ENCODE measurements around the gene TRIM16.
A peak's percentile ranks its signal among the peaks of the same experiment; 100 is the strongest.
"Not testable (repeated sequence)": the region's sequence is repeated elsewhere in the genome, so short reads cannot be mapped to it uniquely, and the experiment has no call there.

The TRIM16 gene

DNA sequence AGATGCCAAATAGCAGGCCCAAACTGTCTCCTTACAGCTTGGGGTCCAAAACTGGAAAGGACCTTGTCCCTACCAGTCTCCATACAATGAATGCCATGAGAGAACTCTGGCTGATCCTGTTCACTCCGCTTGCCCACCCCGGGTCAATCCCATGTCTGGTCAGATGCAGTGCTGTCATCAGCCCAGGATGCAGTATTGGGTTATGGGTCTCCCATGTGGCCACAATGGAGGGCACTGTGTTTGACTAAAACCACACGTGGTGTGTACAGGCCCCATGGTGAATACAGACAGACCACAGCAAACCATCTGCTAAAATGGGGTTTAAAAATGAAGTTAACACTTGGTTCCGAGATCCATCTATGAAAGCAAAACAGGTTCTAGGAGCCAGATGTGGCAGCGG, 20.4 kb downstream of the TRIM16 start:
- DNase-seq (ENCODE audit: insufficient read length, low spot score): no peak
- FAIRE-seq: no peak
- no peak for TF ChIP-seq POLR2A (IDR thresholded peaks at IDR 0.05; ENCODE audit: low read depth, low read length)

DNA sequence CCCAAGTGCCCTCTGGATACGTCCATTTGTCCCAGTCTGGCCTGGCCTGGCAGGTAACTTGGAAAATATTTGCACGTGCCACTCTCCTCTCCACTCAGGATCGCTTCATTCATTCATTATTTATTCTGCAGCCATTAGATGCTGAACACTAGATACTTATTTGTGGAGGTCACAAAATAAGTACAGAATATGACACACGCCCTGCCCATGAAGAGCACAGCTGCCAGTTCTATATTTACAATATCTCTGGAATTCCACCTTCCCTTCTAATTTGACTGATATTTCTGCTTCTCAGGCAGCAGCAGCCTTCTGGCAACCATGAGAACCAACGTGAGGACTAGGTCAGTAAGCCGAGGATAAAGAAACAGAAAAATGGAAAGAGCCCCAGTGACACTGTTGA, 20.9 kb downstream of the TRIM16 start:
- FAIRE-seq: no peak
- no peak for DNase-seq (ENCODE audit: insufficient read length, low spot score)
- TF ChIP-seq POLR2A (IDR thresholded peaks at IDR 0.05; ENCODE audit: low read depth, low read length): no peak

DNA sequence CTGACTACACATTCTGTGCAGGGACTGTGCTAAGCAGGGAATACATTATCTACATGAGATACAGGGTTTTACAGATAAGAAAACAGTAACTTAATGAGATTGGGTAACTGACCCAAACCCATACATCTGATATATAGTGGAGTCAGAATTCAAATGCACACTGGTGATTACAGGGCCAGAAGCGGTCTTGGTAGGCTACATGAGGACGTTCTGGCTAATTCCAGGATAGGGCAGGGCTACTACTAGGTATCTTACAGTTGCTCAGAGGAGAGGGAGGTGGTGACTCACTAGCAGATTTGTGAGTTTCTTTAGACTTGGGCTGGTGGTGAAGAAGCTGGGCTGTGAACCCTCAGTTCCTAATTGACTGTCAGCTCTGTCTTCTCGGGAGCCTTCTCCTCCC, 21.4 kb downstream of the TRIM16 start:
- TF ChIP-seq POLR2A (IDR thresholded peaks at IDR 0.05; ENCODE audit: low read depth, low read length): no peak
- FAIRE-seq (no peak), DNase-seq (ENCODE audit: insufficient read length, low spot score) (no peak)

DNA sequence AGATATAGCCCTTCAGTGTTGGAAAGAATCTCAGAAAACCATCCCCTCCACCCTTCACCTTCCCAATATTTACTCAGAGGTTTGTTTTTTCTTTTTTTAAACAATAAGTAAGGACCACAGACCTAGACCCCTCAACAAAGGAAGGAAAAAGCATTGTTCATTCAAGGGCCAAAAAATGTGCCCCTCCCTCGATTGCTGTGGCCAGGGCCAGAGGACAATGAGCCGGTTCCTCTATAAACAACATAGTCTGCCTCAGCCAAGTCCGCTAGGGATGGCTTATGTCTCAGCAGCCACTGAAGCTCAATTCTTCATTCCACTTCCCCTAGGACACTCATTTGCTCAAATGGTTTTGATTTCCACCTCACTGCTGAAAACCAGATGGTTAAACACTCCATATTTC, 24.0 kb downstream of the TRIM16 start:
- no peak for FAIRE-seq
- no peak for DNase-seq (ENCODE audit: insufficient read length, low spot score)
- no peak for TF ChIP-seq POLR2A (IDR thresholded peaks at IDR 0.05; ENCODE audit: low read depth, low read length)

DNA sequence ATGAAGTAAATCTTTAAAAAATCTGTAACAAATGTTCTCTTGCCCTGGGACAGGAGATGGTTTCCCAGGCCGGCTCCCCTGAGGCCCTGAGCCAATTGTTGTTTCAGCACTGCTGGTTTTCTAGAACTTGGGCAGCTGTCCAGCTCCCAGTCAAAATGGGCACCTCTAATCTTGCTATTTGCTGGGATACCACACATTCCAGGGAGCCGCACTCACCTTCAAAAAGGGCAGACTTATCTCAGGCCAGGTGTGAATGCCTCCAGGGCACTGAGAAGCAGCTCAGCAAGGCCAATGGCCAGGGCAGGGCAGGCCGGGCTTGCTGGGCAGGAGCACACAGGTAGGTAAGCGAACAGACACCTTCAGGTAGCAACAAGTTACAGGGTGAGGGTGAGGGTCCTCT, 24.4 kb downstream of the TRIM16 start:
- no peak for FAIRE-seq
- DNase-seq (ENCODE audit: insufficient read length, low spot score): no peak
- no peak for TF ChIP-seq POLR2A (IDR thresholded peaks at IDR 0.05; ENCODE audit: low read depth, low read length)

DNA sequence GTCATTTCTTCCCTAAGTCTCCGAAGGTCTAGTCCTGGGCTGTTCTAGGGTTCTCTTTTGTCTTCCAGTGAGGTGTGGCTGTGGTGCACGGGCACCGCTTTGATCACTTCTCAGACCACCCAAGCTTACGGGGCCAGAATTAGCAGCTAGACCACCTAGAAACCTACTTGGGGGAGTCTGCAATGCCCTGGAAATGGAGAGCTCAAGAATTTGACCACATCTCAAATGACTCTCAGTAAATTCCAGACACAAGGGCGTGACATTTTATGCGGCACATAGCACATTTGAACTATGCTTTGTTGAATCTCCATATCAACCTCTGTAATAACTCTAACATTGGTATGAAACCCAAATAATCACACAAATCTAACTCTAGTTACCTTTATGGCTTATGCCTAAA, 24.9 kb downstream of the TRIM16 start:
- DNase-seq (ENCODE audit: insufficient read length, low spot score): no peak
- FAIRE-seq: no peak
- no peak for TF ChIP-seq POLR2A (IDR thresholded peaks at IDR 0.05; ENCODE audit: low read depth, low read length)

DNA sequence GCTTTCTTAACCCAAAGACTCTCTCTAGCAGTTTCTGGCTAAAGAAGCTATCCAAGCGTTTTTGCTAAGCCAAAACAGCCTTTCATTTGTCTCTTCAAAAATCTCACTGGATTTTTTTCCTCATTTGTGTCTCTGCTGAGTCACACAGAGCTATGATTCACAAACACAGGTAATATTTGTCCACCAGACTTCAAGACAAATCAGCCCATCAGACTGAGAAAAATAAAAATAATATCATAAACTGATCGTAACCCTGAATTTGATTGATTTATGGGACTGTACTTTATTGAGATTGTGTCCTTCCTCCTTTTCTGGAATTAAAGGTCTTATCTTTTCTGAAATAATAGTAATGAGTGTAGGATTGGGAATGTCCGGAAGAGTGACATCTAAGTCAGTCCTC, 25.8 kb downstream of the TRIM16 start:
- DNase-seq (ENCODE audit: insufficient read length, low spot score) (no peak), FAIRE-seq (no peak)
- TF ChIP-seq POLR2A (IDR thresholded peaks at IDR 0.05; ENCODE audit: low read depth, low read length): no peak

DNA sequence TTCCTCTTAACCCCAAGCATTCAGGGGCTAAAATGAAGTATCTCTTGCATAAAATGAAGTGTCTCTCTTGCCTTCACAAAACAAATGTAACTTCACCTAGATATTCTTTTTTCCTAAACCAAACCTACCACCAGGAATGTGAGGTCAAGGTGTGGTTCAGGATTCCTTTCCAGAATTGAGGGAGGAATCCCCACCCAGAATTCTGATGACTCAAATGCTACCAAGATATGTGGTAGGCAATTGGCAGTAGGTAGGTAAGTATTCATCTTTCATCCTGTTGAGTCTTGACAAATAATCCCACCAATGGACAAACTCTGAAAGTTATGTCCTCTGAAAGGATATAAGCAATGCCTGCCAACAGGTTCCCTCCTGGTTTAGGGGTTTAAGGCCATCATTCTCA, 26.2 kb downstream of the TRIM16 start:
- DNase-seq (ENCODE audit: insufficient read length, low spot score) (no peak), FAIRE-seq (no peak)
- no peak for TF ChIP-seq POLR2A (IDR thresholded peaks at IDR 0.05; ENCODE audit: low read depth, low read length)

DNA sequence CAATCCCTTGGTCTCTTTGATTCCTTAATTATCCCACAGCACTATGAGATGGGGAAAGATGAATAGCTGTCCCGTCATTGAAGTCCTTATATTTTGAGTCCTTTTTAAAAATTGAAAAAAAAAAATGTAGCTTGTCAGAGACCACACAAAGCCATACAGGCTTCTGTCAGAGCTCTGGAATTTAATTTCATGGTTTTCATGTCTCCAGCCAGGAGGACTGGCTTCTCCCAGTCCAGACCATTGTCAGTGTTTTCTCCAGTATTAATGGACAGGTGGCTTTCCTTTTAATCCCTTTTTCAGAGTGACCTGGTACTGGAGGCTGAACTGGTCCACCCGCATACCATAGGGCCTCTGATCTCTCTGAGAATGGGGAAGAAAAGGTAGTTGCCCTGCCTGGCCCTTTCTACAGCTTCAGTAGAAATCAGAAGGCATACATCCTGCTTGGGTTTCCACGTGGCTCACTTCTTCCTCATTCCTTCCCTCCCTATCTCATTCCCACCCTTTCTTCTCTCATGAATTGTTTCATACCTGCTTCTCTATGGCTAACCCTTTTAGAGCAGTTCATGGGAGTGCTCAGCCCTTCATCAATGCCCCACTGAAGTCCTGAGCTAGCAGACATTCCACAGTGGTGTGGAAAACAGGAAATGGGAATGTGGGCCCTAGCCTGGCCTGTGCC, 29.1 kb downstream of the TRIM16 start:
- no peak for TF ChIP-seq POLR2A (IDR thresholded peaks at IDR 0.05; ENCODE audit: low read depth, low read length)
- DNase-seq (ENCODE audit: insufficient read length, low spot score): no peak
- FAIRE-seq: no peak

DNA sequence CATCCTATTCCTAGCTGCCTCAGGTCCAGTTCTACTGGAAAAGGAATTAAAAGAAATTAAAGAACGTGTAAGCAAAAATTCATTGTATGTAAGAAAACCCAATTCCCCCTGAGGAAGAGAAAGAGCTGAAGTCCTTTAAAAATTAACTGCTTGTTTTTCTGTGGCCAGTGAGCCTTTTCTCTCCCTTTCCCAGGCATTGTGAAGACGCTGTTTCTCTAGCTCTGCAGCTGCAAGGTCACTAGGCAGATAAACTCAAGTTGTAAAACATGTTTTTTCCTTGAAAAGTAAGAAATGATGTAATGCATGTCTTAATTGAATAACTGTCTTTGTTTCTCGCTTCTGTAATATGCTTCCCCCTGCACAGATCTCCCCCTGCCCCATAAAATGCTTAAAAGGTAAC, 29.7 kb downstream of the TRIM16 start:
- not testable (repeated sequence) for FAIRE-seq; DNase-seq (ENCODE audit: insufficient read length, low spot score)

DNA sequence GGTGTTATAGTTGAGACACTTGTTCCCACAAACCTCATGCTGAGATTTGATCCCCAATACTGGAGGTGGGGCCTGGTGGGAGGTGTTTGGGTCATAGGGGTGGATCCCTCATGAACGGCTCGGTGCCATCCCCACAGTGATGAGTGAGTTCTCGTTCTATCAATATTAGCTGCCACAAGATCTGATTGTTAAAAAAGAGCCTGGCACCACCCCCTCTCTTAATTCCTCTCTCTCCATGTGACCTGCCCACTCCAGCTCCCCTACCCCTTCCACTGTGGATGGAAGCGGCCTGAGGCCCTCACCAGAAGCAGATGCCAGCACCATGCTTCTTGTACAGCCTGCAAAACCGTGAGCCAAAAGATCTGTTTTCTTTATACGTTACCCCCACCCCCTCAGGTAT, 31.2 kb downstream of the TRIM16 start:
- no peak for TF ChIP-seq POLR2A (IDR thresholded peaks at IDR 0.05; ENCODE audit: low read depth, low read length)
- DNase-seq (ENCODE audit: insufficient read length, low spot score) (no peak), FAIRE-seq (no peak)

DNA sequence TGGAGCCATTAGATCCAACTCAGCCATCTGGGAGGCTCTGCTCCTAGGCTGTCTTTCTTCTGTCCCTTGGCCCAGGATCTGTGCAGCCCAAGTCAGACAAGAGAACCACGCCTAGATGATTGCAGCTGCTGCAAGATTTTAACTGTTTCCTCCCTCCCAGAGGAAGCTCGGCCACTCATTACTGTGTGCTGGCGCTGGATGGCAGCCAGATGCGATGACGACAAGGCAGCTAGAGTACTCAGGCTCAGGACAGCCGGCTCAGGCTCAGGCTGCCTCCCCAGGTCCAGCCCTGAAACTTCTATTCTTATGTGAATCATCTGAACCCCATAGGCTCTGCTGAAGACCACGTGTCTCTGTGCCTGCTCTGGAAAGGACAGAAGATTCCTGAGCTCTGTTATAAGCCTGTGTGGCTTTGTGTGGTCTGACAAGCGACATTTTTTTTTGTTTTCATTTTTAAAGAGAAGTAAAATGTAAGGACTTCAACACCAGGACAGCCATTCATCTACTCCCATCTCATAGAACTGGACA, 32.5 kb downstream of the TRIM16 start:
- DNase-seq (ENCODE audit: insufficient read length, low spot score) (peak; percentile 83), FAIRE-seq (peak; percentile 87)
- peak; percentile 54; the same call in 1 of the 2 replicates for TF ChIP-seq POLR2A (IDR thresholded peaks at IDR 0.05; ENCODE audit: low read depth, low read length)

DNA sequence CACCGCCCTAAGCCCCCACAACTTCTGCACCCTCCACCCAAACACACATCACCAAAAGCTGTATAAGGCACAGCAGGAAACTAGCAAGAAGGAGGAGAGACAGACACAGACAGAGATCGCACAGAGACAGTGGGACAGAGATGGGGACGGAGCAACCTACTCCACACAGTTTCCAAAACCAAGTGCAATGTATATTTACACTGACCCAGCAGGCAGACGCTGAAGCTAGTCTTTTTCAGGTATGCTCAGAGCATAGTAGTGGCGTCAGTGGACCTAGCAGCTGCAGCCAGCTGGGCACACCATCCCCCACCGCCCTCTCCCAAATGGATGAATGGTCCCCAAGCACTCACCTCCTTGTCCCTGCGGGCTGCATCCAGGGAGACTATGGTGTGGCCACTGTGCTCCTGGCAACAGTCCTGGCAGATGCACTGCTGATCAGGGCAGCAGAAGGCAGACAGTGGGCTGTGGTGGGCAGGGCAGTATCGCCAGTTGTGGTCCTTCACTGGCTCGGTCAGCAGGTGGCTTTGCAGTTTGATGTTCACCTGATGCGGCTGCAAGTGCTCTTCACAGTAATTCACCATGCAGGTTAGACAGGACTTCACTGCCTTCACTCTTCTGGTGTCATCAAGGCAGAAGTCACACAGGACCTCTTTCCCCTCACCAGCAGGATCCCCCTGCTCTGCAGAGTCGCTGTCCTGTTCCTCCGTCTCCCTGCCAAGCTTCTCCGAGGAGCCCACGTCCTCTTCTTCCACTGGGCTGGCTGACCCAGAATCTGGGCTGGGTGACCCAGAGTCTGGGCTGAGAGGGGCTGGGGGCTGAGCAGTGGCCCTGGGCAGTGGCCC, 33.1 kb downstream of the TRIM16 start:
- FAIRE-seq (no peak), DNase-seq (ENCODE audit: insufficient read length, low spot score) (no peak)
- no peak for TF ChIP-seq POLR2A (IDR thresholded peaks at IDR 0.05; ENCODE audit: low read depth, low read length)

DNA sequence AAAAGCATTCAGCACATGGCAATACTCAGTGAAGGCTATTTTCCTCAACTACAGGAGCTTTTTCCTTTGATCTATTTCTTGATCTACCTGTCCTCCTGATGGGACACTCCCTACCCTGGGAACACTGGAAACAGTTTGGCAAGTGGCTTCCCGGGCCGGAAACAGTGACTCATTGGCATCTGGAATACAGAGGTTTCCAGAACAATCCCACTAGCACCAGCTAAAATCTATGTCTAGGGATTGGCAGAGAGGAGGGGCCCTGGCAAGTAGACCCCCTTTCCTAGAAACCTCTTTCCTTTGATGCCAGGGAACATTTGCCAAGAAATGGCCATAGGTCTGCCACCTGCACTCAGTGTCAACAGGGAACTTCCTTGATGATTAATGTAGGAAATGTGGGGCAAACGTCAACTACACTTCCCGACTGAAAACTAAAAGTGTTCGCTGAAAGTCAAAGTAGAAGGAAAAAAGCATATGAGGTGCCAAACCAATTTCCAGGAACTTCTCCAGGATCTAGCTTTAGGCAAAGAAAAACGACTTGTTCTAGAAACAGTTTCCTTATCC, 34.2 kb downstream of the TRIM16 start:
- DNase-seq (ENCODE audit: insufficient read length, low spot score) (no peak), FAIRE-seq (no peak)
- no peak for TF ChIP-seq POLR2A (IDR thresholded peaks at IDR 0.05; ENCODE audit: low read depth, low read length)
